Liver (tissue), 9 donors: ENCODE data around the gene ANKRD10. TPM values are rescaled to one million over a fixed set of nuclear protein-coding genes. Genes with fewer than 3 reads are reported as not detected.

ENCODE experiments used
- DNase-seq: peaks from one replicate; pipeline ENCODE4 v3.0.0-alpha.2; 2017; ENCODE audit warnings: low spot score
- H3K27ac ChIP-seq, 2 donors: one replicate each; pipeline ENCODE4 v1.7.0; 2013; ENCODE audit warnings: inconsistent platforms in 2 of 2, low read length in 2 of 2, control low read depth in 1 of 2, low read depth in 1 of 2, mild to moderate bottlenecking in 1 of 2
- H3K27me3 ChIP-seq, 4 donors: one replicate each; pipeline versions ENCODE4 v1.6.1 to v1.7.0; 2013; ENCODE audit warnings: low read length in 3 of 4, inconsistent platforms in 1 of 4, mild to moderate bottlenecking in 1 of 4, moderate library complexity in 1 of 4; ENCODE audit not compliant: control insufficient read depth in 4 of 4, insufficient read depth in 4 of 4
- H3K36me3 ChIP-seq, 4 donors: one replicate each; pipeline versions ENCODE4 v1.6.1 to v1.7.0; 2013; ENCODE audit warnings: low read length in 3 of 4, mild to moderate bottlenecking in 3 of 4, low read depth in 1 of 4, moderate library complexity in 1 of 4; ENCODE audit not compliant: control insufficient read depth in 4 of 4, insufficient read depth in 3 of 4
- H3K4me1 ChIP-seq, 4 donors: one replicate each; pipeline versions ENCODE4 v1.6.1 to v1.7.0; 2013; ENCODE audit warnings: low read length in 3 of 4, mild to moderate bottlenecking in 3 of 4, moderate library complexity in 1 of 4; ENCODE audit not compliant: control insufficient read depth in 4 of 4, insufficient read depth in 4 of 4
- H3K4me3 ChIP-seq, 3 donors: one replicate each; pipeline versions ENCODE4 v1.6.1 to v1.7.0; 2013; ENCODE audit warnings: low read length in 3 of 3, control low read depth in 1 of 3, low read depth in 1 of 3, mild to moderate bottlenecking in 1 of 3
- H3K9ac ChIP-seq, 2 donors: one replicate each; pipeline ENCODE4 v1.7.0; 2013; ENCODE audit warnings: low read length in 2 of 2, mild to moderate bottlenecking in 2 of 2, moderate library complexity in 2 of 2, control low read depth in 1 of 2, low read depth in 1 of 2
- H3K9me3 ChIP-seq, 4 donors: one replicate each; pipeline versions ENCODE4 v1.6.1 to v1.7.0; 2013; ENCODE audit warnings: low read length in 3 of 4; ENCODE audit not compliant: control insufficient read depth in 4 of 4
- EGR1 ChIP-seq, 2 donors: IDR thresholded peaks; 2 replicates each; pipeline ENCODE4 v1.6.1; 2016 to 2018; ENCODE audit warnings: antibody characterized with exemption in 2 of 2, low read depth in 2 of 2
- FOXA1 ChIP-seq: IDR thresholded peaks from 2 replicates; pipeline ENCODE4 v1.6.1; 2016; ENCODE audit warnings: antibody characterized with exemption
- FOXA2 ChIP-seq: IDR thresholded peaks from 2 replicates; pipeline ENCODE4 v1.6.1; 2016; ENCODE audit warnings: antibody characterized with exemption
- GABPA ChIP-seq, 2 donors: IDR thresholded peaks in 1 of 2; conservative IDR thresholded peaks in 1 of 2; 2 replicates each; pipeline ENCODE4 v1.6.1; 2016; ENCODE audit warnings: antibody characterized with exemption in 2 of 2, mild to moderate bottlenecking in 1 of 2, moderate library complexity in 1 of 2
- HNF4A ChIP-seq, 2 donors: conservative IDR thresholded peaks; 2 replicates each; pipeline ENCODE4 v1.6.1; 2016; ENCODE audit warnings: antibody characterized with exemption in 2 of 2, mild to moderate bottlenecking in 2 of 2
- HNF4G ChIP-seq: IDR thresholded peaks from 2 replicates; pipeline ENCODE4 v1.6.1; 2016; ENCODE audit warnings: antibody characterized with exemption
- JUND ChIP-seq, 2 donors: IDR thresholded peaks; 2 replicates each; pipeline ENCODE4 v1.6.1; 2016; ENCODE audit warnings: antibody characterized with exemption in 2 of 2
- NR2F2 ChIP-seq: IDR thresholded peaks from 2 replicates; pipeline ENCODE4 v1.6.1; 2016; ENCODE audit warnings: antibody characterized with exemption
- RAD21 ChIP-seq, 2 donors: IDR thresholded peaks; 2 replicates each; pipeline ENCODE4 v1.6.1; 2016; ENCODE audit warnings: antibody characterized with exemption in 2 of 2, mild to moderate bottlenecking in 2 of 2
- RXRA ChIP-seq, 2 donors: IDR thresholded peaks; 2 replicates each; pipeline ENCODE4 v1.6.1; 2017 to 2018; ENCODE audit warnings: antibody characterized with exemption in 2 of 2, mild to moderate bottlenecking in 1 of 2
- SP1 ChIP-seq: IDR thresholded peaks from 2 replicates; pipeline ENCODE4 v1.6.1; 2018; ENCODE audit warnings: antibody characterized with exemption, mild to moderate bottlenecking
- TAF1 ChIP-seq: conservative IDR thresholded peaks from 2 replicates; pipeline ENCODE4 v1.6.1; 2016; ENCODE audit warnings: antibody characterized with exemption, mild to moderate bottlenecking
- YY1 ChIP-seq: IDR thresholded peaks from 2 replicates; pipeline ENCODE4 v1.6.1; 2016; ENCODE audit warnings: antibody characterized with exemption, mild to moderate bottlenecking
- WGBS: extraction: QIAGEN DNeasy Blood & Tissue Kit; methylation state at CpG from one replicate; pipeline ENCODE4 v1.1.7; 2013; 5-methylcytosine and 5-hydroxymethylcytosine counted together
- polyA plus RNA-seq, 2 donors: library from polyadenylated mRNA; stranded (reverse) in 1 of 2; unstranded in 1 of 2; fragments of 200-250 nt in 1 of 2; fragments of >200 nt in 1 of 2; fragmentation: Nextera tagmentation in 1 of 2; extraction: Ambion mirVana in 1 of 2; gene quantifications; one replicate each; pipeline versions ENCODE4 v1.2.1 to v1.2.3, GENCODE V29; 2013 to 2015
- total RNA-seq, 2 donors: library from RNA; depleted of rRNA; stranded (reverse); fragments of >200 nt; gene quantifications; one replicate each; pipeline ENCODE4 v1.2.3, GENCODE V29; 2014
- TF ChIP-seq, protein P1 (sequence below): fragments of 150-350 bp; IDR thresholded peaks from 2 replicates; pipeline ENCODE4 v1.5.1; 2017; ENCODE audit warnings: improper control_type of control experiment, low read depth, low read length; ENCODE audit not compliant: missing input control
- TF ChIP-seq, protein P2 (sequence below): IDR thresholded peaks from 2 replicates; pipeline ENCODE4 v1.6.1; 2016; ENCODE audit warnings: antibody characterized with exemption
- TF ChIP-seq, protein P3 (sequence below): IDR thresholded peaks from 2 replicates; pipeline ENCODE4 v1.6.1; 2016; ENCODE audit warnings: antibody characterized with exemption
- TF ChIP-seq, protein P4 (sequence below): IDR thresholded peaks from 2 replicates; pipeline ENCODE4 v1.6.1; 2016; ENCODE audit warnings: antibody characterized with exemption
- TF ChIP-seq, protein P5 (sequence below): IDR thresholded peaks from 2 replicates; pipeline ENCODE4 v1.6.1; 2016; ENCODE audit warnings: antibody characterized with exemption, mild to moderate bottlenecking
- donor health status: healthy.
- donor health status: healthy.
- donor health status: healthy.
- donor health status: healthy.
- donor health status: healthy.

ANKRD10 gene
- total and polyA plus RNA-seq, 4 donors, result 18.8 to 74.1 (median 52.9) TPM

DNA sequence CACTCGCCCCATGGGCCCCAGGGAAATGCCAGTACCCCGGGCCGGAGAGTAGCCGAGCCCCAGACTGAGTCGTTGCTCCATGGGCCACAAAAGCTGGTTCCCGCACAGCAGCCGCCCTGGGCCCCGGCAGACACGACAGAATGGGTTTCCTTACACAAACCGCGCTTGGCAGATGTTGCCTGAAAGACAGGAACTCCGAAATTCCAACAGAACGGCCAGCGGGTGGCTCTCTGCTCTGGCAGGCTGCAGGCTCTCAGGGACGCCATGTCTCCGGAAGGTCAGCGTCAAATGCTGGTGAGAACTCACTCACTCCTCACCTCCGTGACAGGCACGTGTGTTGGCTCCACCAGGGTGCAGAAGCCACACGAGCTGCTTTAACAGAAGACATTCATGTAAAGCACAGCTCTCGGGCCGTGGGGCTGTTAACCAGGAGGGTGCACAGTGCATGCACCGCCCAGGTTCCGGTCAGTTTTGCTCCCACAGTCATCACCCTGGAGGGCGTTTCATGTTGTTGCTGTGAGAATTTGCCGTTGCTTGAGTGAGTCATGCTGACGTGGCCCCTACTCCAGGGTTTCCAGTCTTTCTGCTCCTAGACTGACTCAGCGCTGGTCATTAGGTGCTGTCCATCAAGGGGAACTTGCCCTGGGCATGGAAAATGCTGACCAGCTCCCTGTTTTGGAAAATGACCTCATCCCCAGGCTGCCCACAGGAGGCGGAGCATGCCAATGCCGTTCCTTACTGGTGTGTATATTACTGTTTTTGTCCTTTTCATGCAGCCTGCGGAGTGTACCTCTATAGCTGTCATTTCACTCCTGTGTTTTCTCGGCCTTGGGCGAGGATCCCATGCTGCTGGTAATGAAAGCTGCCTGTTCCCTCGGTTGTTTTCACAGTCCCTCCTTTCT, 44.8 kb downstream of the ANKRD10 start:
- peaks cover 0 to 5% (median 1%) of the 10 kb centered on the region in 4 donors for H3K4me1 ChIP-seq
- no peak for DNase-seq
- H3K4me3 ChIP-seq, result no peak overlapping the region
- peak overlapping the region; percentile 67 to 74 for H3K27ac ChIP-seq
- H3K36me3 ChIP-seq, result no peaks in the 10 kb centered on the region
- no peaks in the 10 kb centered on the region for H3K27me3 ChIP-seq
- 43% methylated on average over 34 of the region's 34 CpGs for WGBS
- no peak for TF ChIP-seq NR2F2
- TF ChIP-seq, protein P1, sequence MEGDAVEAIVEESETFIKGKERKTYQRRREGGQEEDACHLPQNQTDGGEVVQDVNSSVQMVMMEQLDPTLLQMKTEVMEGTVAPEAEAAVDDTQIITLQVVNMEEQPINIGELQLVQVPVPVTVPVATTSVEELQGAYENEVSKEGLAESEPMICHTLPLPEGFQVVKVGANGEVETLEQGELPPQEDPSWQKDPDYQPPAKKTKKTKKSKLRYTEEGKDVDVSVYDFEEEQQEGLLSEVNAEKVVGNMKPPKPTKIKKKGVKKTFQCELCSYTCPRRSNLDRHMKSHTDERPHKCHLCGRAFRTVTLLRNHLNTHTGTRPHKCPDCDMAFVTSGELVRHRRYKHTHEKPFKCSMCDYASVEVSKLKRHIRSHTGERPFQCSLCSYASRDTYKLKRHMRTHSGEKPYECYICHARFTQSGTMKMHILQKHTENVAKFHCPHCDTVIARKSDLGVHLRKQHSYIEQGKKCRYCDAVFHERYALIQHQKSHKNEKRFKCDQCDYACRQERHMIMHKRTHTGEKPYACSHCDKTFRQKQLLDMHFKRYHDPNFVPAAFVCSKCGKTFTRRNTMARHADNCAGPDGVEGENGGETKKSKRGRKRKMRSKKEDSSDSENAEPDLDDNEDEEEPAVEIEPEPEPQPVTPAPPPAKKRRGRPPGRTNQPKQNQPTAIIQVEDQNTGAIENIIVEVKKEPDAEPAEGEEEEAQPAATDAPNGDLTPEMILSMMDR, result no peak
- peak in 1 of 2 donors; percentile 57 for TF ChIP-seq RXRA (IDR thresholded peaks at IDR 0.05)
- TF ChIP-seq, protein P2, sequence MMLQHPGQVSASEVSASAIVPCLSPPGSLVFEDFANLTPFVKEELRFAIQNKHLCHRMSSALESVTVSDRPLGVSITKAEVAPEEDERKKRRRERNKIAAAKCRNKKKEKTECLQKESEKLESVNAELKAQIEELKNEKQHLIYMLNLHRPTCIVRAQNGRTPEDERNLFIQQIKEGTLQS, result no peak
- TF ChIP-seq GABPA (IDR thresholded peaks at IDR 0.05 in 1 of 2, conservative IDR thresholded peaks at IDR 0.05 in 1 of 2), result peak in 1 of 2 donors; percentile 2
- TF ChIP-seq FOXA2, result no peak
- TF ChIP-seq, protein P3, sequence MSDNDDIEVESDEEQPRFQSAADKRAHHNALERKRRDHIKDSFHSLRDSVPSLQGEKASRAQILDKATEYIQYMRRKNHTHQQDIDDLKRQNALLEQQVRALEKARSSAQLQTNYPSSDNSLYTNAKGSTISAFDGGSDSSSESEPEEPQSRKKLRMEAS, result no peak
- no peak for TF ChIP-seq EGR1 (IDR thresholded peaks at IDR 0.05; ENCODE audit: low read depth in 2 of 2)
- TF ChIP-seq RAD21 (IDR thresholded peaks at IDR 0.05), result no peak
- TF ChIP-seq, protein P4, sequence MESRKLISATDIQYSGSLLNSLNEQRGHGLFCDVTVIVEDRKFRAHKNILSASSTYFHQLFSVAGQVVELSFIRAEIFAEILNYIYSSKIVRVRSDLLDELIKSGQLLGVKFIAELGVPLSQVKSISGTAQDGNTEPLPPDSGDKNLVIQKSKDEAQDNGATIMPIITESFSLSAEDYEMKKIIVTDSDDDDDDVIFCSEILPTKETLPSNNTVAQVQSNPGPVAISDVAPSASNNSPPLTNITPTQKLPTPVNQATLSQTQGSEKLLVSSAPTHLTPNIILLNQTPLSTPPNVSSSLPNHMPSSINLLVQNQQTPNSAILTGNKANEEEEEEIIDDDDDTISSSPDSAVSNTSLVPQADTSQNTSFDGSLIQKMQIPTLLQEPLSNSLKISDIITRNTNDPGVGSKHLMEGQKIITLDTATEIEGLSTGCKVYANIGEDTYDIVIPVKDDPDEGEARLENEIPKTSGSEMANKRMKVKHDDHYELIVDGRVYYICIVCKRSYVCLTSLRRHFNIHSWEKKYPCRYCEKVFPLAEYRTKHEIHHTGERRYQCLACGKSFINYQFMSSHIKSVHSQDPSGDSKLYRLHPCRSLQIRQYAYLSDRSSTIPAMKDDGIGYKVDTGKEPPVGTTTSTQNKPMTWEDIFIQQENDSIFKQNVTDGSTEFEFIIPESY, result no peak
- no peak for TF ChIP-seq FOXA1
- TF ChIP-seq YY1, result no peak
- TF ChIP-seq TAF1, result no peak
- peak; percentile 96 to 98 for TF ChIP-seq JUND (IDR thresholded peaks at IDR 0.05)
- no peak for TF ChIP-seq HNF4A (conservative IDR thresholded peaks at IDR 0.05)
- TF ChIP-seq, protein P5, sequence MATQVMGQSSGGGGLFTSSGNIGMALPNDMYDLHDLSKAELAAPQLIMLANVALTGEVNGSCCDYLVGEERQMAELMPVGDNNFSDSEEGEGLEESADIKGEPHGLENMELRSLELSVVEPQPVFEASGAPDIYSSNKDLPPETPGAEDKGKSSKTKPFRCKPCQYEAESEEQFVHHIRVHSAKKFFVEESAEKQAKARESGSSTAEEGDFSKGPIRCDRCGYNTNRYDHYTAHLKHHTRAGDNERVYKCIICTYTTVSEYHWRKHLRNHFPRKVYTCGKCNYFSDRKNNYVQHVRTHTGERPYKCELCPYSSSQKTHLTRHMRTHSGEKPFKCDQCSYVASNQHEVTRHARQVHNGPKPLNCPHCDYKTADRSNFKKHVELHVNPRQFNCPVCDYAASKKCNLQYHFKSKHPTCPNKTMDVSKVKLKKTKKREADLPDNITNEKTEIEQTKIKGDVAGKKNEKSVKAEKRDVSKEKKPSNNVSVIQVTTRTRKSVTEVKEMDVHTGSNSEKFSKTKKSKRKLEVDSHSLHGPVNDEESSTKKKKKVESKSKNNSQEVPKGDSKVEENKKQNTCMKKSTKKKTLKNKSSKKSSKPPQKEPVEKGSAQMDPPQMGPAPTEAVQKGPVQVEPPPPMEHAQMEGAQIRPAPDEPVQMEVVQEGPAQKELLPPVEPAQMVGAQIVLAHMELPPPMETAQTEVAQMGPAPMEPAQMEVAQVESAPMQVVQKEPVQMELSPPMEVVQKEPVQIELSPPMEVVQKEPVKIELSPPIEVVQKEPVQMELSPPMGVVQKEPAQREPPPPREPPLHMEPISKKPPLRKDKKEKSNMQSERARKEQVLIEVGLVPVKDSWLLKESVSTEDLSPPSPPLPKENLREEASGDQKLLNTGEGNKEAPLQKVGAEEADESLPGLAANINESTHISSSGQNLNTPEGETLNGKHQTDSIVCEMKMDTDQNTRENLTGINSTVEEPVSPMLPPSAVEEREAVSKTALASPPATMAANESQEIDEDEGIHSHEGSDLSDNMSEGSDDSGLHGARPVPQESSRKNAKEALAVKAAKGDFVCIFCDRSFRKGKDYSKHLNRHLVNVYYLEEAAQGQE, result no peak
- TF ChIP-seq HNF4G, result no peak
- TF ChIP-seq SP1, result peak; percentile 8
- H3K9ac ChIP-seq, result peak overlapping the region in 1 of 2 donors; percentile 24
- H3K9me3 ChIP-seq, result peaks cover 0 to 3% (median 0%) of the 10 kb centered on the region in 4 donors
